Ectodermal cell (in vitro differentiated cells): Measurements from ENCODE around the gene RBFOX1.

Experiments
- H3K27ac ChIP-seq: 2 replicates; pipeline ENCODE4 v1.7.0; 2013; ENCODE audit warnings: mild to moderate bottlenecking, low read depth, low read length; ENCODE audit not compliant: insufficient read depth, poor library complexity, severe bottlenecking
- H3K27me3 ChIP-seq: 2 replicates; pipeline ENCODE4 v1.7.0; 2013; ENCODE audit warnings: mild to moderate bottlenecking, low read length; ENCODE audit not compliant: insufficient read depth, control insufficient read depth, poor library complexity, severe bottlenecking
- H3K36me3 ChIP-seq: one replicate; pipeline ENCODE4 v1.7.0; 2013; ENCODE audit warnings: low read length; ENCODE audit not compliant: control insufficient read depth, insufficient read depth
- H3K4me1 ChIP-seq: one replicate; pipeline ENCODE4 v1.7.0; 2013; ENCODE audit warnings: low read length; ENCODE audit not compliant: control insufficient read depth, insufficient read depth
- H3K4me3 ChIP-seq: 2 replicates; pipeline ENCODE4 v1.7.0; 2013; ENCODE audit warnings: low read depth, low read length, control low read depth; ENCODE audit not compliant: insufficient read depth
- H3K9me3 ChIP-seq: 2 replicates; pipeline ENCODE4 v1.7.0; 2013; ENCODE audit warnings: mild to moderate bottlenecking, low read length, moderate library complexity; ENCODE audit not compliant: control insufficient read depth
- WGBS, 2 experiments: methylation state at CpG; one replicate each; pipeline ENCODE4 v1.1.7; 2013; ENCODE audit warnings: missing lambda C conversion rate in 2 of 2; 5-methylcytosine and 5-hydroxymethylcytosine counted together

RBFOX1 gene

GRCh38 chr16:7400117-7400890 is 67.7 kb downstream of the RBFOX1 start:
- 46 to 67% methylated on average over 3 to 4 of the region's 5 CpGs for WGBS, 2 experiments
- Histone ChIP-seq H3K4me1 (no peaks in the 10 kb centered on the region), H3K36me3 (no peaks in the 10 kb centered on the region), H3K9me3 (no peaks in the 10 kb centered on the region), H3K27me3 (no peaks in the 10 kb centered on the region), H3K27ac (no peak overlapping the region), H3K4me3 (no peak overlapping the region)

GRCh38 chr16:7404217-7404616 is 71.6 kb downstream of the RBFOX1 start:
- Histone ChIP-seq H3K27ac (no peak overlapping the region), H3K36me3 (no peaks in the 10 kb centered on the region), H3K27me3 (no peaks in the 10 kb centered on the region), H3K9me3 (no peaks in the 10 kb centered on the region), H3K4me3 (no peak overlapping the region), H3K4me1 (no peaks in the 10 kb centered on the region)
- 85 to 86% methylated on average over 5 of the region's 5 CpGs for WGBS, 2 experiments

- Histone ChIP-seq H3K9me3 (no peaks in the 10 kb centered on the region), H3K4me1 (no peaks in the 10 kb centered on the region), H3K36me3 (no peaks in the 10 kb centered on the region), H3K27ac (no peak overlapping the region), H3K4me3 (no peak overlapping the region), H3K27me3 (no peaks in the 10 kb centered on the region)
- WGBS, 2 experiments: 85 to 88% methylated on average over 16 of the region's 16 CpGs
Measured at GRCh38 chr16:7405166-7405565, 72.5 kb downstream of the RBFOX1 start.

GRCh38 chr16:7408700-7409365 is 76.2 kb downstream of the RBFOX1 start:
- no peaks in the 10 kb centered on the region for H3K9me3 ChIP-seq
- WGBS, 2 experiments: 78 to 83% methylated on average over 12 to 13 of the region's 13 CpGs
- no peak overlapping the region for H3K4me3 ChIP-seq
- H3K27ac ChIP-seq: no peak overlapping the region
- no peaks in the 10 kb centered on the region for H3K4me1 ChIP-seq
- no peaks in the 10 kb centered on the region for H3K36me3 ChIP-seq
- no peaks in the 10 kb centered on the region for H3K27me3 ChIP-seq

- WGBS, 2 experiments: 77 to 79% methylated on average over 9 of the region's 9 CpGs
- Histone ChIP-seq H3K36me3 (no peaks in the 10 kb centered on the region), H3K9me3 (no peaks in the 10 kb centered on the region), H3K27me3 (no peaks in the 10 kb centered on the region), H3K4me3 (no peak overlapping the region), H3K4me1 (peaks cover 9% of the 10 kb centered on the region), H3K27ac (no peak overlapping the region)
Measured at GRCh38 chr16:7419441-7419840, 86.8 kb downstream of the RBFOX1 start.

GRCh38 chr16:7420079-7420478 is 87.4 kb downstream of the RBFOX1 start:
- Histone ChIP-seq H3K4me1 (peaks cover 9% of the 10 kb centered on the region), H3K4me3 (no peak overlapping the region), H3K9me3 (no peaks in the 10 kb centered on the region), H3K27ac (no peak overlapping the region), H3K36me3 (no peaks in the 10 kb centered on the region), H3K27me3 (no peaks in the 10 kb centered on the region)
- WGBS, 2 experiments: 89% methylated on average over 6 of the region's 6 CpGs

GRCh38 chr16:7420843-7421242 is 88.2 kb downstream of the RBFOX1 start:
- Histone ChIP-seq H3K36me3 (no peaks in the 10 kb centered on the region), H3K4me3 (no peak overlapping the region), H3K27me3 (no peaks in the 10 kb centered on the region), H3K9me3 (no peaks in the 10 kb centered on the region), H3K27ac (no peak overlapping the region), H3K4me1 (peaks cover 9% of the 10 kb centered on the region)
- 94 to 97% methylated on average over 6 of the region's 6 CpGs for WGBS, 2 experiments

- WGBS, 2 experiments: 95 to 96% methylated on average over 4 to 5 of the region's 5 CpGs
- Histone ChIP-seq H3K36me3 (no peaks in the 10 kb centered on the region), H3K27ac (no peak overlapping the region), H3K9me3 (no peaks in the 10 kb centered on the region), H3K4me1 (peaks cover 9% of the 10 kb centered on the region), H3K27me3 (no peaks in the 10 kb centered on the region), H3K4me3 (no peak overlapping the region)
Measured at GRCh38 chr16:7421578-7421977, 88.9 kb downstream of the RBFOX1 start.

GRCh38 chr16:7422036-7422888 is 89.6 kb downstream of the RBFOX1 start:
- WGBS, 2 experiments: 94 to 95% methylated on average over 21 of the region's 21 CpGs
- H3K27me3 ChIP-seq: no peaks in the 10 kb centered on the region
- peaks cover 9% of the 10 kb centered on the region for H3K4me1 ChIP-seq
- no peaks in the 10 kb centered on the region for H3K36me3 ChIP-seq
- H3K4me3 ChIP-seq: no peak overlapping the region
- H3K27ac ChIP-seq: no peak overlapping the region
- H3K9me3 ChIP-seq: no peaks in the 10 kb centered on the region
